GM12878 (cell line): ENCODE measurements around the gene PRKCQ. TPM values are rescaled to one million over a fixed set of nuclear protein-coding genes. Genes with fewer than 3 reads are reported as not detected.

ENCODE experiments used
- BHLHE40 ChIP-seq, 2 experiments: fragments of 450-650 bp in 1 of 2; IDR thresholded peaks; 2 replicates each; pipeline ENCODE4 v1.6.1; 2011 to 2017; ENCODE audit warnings: low read depth in 2 of 2, borderline replicate concordance in 1 of 2, improper control_type of control experiment in 1 of 2, low read length in 1 of 2, mild to moderate bottlenecking in 1 of 2
- CHD2 ChIP-seq: IDR thresholded peaks from 2 replicates; pipeline ENCODE4 v1.6.1; 2011; ENCODE audit warnings: low read depth, low read length, improper control_type of control experiment, borderline replicate concordance
- EED ChIP-seq: sonication (generic); IDR thresholded peaks from 2 replicates; pipeline ENCODE4 v1.6.1; 2016; ENCODE audit warnings: antibody characterized with exemption, low read depth
- FOXM1 ChIP-seq: IDR thresholded peaks from 2 replicates; pipeline ENCODE4 v1.6.1; 2012; ENCODE audit warnings: low read depth, mild to moderate bottlenecking, inconsistent platforms, low read length, moderate library complexity
- MYB ChIP-seq: fragments of 150-350 bp; IDR thresholded peaks from 2 replicates; pipeline ENCODE4 v1.6.1; 2014; ENCODE audit warnings: mild to moderate bottlenecking, low read depth, low read length, borderline replicate concordance
- NFYA ChIP-seq: IDR thresholded peaks from 2 replicates; pipeline ENCODE4 v1.6.1; 2011; ENCODE audit warnings: low read depth, mild to moderate bottlenecking, low read length, improper control_type of control experiment, borderline replicate concordance
- STAT1 ChIP-seq: fragments of 450-650 bp; conservative IDR thresholded peaks from 2 replicates; pipeline ENCODE4 v1.6.1; 2014; ENCODE audit warnings: antibody characterized with exemption, mild to moderate bottlenecking
- STAT3 ChIP-seq: IDR thresholded peaks from 2 replicates; pipeline ENCODE4 v1.6.1; 2011; ENCODE audit warnings: low read depth, low read length, improper control_type of control experiment
- SUPT20H ChIP-seq: IDR thresholded peaks from 2 replicates; pipeline ENCODE4 v1.6.1; 2011; ENCODE audit warnings: low read depth, mild to moderate bottlenecking, low read length, moderate library complexity, borderline replicate concordance; ENCODE audit not compliant: control insufficient read depth
- TAF1 ChIP-seq: IDR thresholded peaks from 2 replicates; pipeline ENCODE4 v1.6.1; 2011; ENCODE audit warnings: mild to moderate bottlenecking, low read depth, low read length, borderline replicate concordance
- TBL1XR1 ChIP-seq: IDR thresholded peaks from 2 replicates; pipeline ENCODE4 v1.6.1; 2012; ENCODE audit warnings: low read depth, low read length, improper control_type of control experiment
- ZBED1 ChIP-seq: IDR thresholded peaks from 2 replicates; pipeline ENCODE4 v1.6.1; 2016; ENCODE audit warnings: borderline replicate concordance
- ZSCAN29 ChIP-seq: fragments of 450-650 bp; IDR thresholded peaks from 2 replicates; pipeline ENCODE4 v1.6.1; 2017; ENCODE audit warnings: mild to moderate bottlenecking, moderate library complexity
- polyA plus RNA-seq, 11 experiments: library from polyadenylated mRNA; depleted of rRNA in 4 of 11; unstranded in 6 of 11; stranded (reverse) in 5 of 11; fragments of >200 nt; fragmentation: Nextera tagmentation in 4 of 11; fragmentation: Illumina TruSeq in 1 of 11; extraction: Ambion mirVana in 4 of 11; extraction: Trizol in 1 of 11; gene quantifications; 1 replicate in 1 of 11; 2 replicates in 10 of 11; pipeline versions ENCODE4 v1.2.1 to v1.2.3, GENCODE V29; 2011 to 2016; ENCODE audit warnings: inconsistent platforms in 2 of 11, missing spikeins in 2 of 11, low read depth in 1 of 11
- total RNA-seq, 4 experiments: library from RNA; depleted of rRNA in 3 of 4; stranded (reverse); fragments of >200 nt in 3 of 4; fragmentation: Illumina TruSeq in 1 of 4; extraction: Trizol in 1 of 4; gene quantifications; 2 replicates each; pipeline versions ENCODE4 v1.2.1 to v1.2.3, GENCODE V29; 2013 to 2021
- TF ChIP-seq, protein P1 (sequence below): IDR thresholded peaks from 2 replicates; pipeline ENCODE4 v1.6.1; 2011; ENCODE audit warnings: borderline replicate concordance, low read depth, mild to moderate bottlenecking, moderate library complexity, mixed read lengths, low read length; ENCODE audit not compliant: insufficient read depth; ENCODE audit errors: extremely low read length
- TF ChIP-seq, protein P2 (sequence below): fragments of 450-650 bp; IDR thresholded peaks from 2 replicates; pipeline ENCODE4 v1.6.1; 2017; ENCODE audit warnings: mild to moderate bottlenecking, low read depth, inconsistent platforms; ENCODE audit not compliant: poor library complexity, severe bottlenecking
- TF ChIP-seq, protein P3 (sequence below): IDR thresholded peaks from 2 replicates; pipeline ENCODE4 v1.6.1; 2011; ENCODE audit warnings: low read depth, mild to moderate bottlenecking, low read length, moderate library complexity, borderline replicate concordance; ENCODE audit errors: extremely low read depth
- TF ChIP-seq, protein P4 (sequence below): fragments of 450-650 bp; formaldehyde crosslinking; IDR thresholded peaks from 2 replicates; pipeline ENCODE4 v1.4.0; 2020; ENCODE audit warnings: mild to moderate bottlenecking, moderate library complexity
- TF ChIP-seq, protein P5 (sequence below): IDR thresholded peaks from 2 replicates; pipeline ENCODE4 v1.6.1; 2012; ENCODE audit warnings: mild to moderate bottlenecking, low read depth, low read length

PRKCQ gene
- total and polyA plus RNA-seq, 10 of the 15 experiments (the other 5 are each of a cell fraction or from before 2014, with no cell fraction given): 0.26 to 8.9 (median 0.98) TPM

DNA sequence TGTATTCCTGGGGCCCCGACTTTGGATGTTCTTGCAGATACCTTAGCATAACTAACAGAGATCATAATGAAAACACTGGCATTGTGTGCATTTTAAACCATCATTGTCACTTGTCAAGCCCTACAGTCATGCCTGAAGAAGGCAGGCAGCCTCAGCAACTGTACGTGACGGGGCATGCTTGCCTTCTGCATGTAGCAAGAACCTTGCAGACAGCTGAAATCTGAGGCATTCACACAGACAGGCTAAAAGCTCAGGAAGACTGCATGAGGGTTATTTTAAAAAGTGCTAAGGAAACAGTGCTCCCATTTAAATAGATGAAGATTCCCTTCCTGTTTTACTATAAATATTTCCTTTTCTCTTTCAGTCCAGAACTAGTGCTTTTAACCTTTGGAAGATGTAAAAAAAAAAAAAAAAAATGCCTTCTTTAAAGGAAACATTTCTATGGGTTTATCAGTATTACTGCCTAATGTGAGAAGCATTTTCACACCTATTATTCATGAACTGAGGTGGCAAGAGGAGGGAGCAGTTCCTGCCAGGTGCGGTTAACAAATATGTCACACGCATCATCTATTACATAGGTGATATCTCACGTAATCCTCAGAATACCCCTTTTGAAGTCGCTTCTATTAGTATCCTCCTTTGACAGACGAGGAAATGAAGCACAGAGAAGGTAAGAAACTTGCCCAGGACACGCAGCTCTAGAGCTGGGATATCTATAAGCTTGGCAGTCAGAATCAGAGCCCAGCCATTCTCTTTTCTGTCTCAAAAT, 88.1 kb downstream of the PRKCQ start (continued):
- TF ChIP-seq, protein P1, sequence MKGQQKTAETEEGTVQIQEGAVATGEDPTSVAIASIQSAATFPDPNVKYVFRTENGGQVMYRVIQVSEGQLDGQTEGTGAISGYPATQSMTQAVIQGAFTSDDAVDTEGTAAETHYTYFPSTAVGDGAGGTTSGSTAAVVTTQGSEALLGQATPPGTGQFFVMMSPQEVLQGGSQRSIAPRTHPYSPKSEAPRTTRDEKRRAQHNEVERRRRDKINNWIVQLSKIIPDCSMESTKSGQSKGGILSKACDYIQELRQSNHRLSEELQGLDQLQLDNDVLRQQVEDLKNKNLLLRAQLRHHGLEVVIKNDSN: no peak
- TF ChIP-seq STAT3 (no peak), TBL1XR1 (no peak), EED (no peak), FOXM1 (no peak), ZBED1 (no peak), CHD2 (peak; percentile 68; the same call in 1 of the 2 replicates), STAT1 (no peak), MYB (no peak), TAF1 (no peak), ZSCAN29 (no peak), BHLHE40 (IDR thresholded peaks at IDR 0.05; ENCODE audit: borderline replicate concordance in 1 of 2, low read depth in 2 of 2, low read length in 1 of 2) (peak; percentile 24 to 73; a peak in 3 of 4 replicates), SUPT20H (no peak), NFYA (no peak)
- TF ChIP-seq, protein P2, sequence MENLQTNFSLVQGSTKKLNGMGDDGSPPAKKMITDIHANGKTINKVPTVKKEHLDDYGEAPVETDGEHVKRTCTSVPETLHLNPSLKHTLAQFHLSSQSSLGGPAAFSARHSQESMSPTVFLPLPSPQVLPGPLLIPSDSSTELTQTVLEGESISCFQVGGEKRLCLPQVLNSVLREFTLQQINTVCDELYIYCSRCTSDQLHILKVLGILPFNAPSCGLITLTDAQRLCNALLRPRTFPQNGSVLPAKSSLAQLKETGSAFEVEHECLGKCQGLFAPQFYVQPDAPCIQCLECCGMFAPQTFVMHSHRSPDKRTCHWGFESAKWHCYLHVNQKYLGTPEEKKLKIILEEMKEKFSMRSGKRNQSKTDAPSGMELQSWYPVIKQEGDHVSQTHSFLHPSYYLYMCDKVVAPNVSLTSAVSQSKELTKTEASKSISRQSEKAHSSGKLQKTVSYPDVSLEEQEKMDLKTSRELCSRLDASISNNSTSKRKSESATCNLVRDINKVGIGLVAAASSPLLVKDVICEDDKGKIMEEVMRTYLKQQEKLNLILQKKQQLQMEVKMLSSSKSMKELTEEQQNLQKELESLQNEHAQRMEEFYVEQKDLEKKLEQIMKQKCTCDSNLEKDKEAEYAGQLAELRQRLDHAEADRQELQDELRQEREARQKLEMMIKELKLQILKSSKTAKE: peak; percentile 76
- TF ChIP-seq, protein P3, sequence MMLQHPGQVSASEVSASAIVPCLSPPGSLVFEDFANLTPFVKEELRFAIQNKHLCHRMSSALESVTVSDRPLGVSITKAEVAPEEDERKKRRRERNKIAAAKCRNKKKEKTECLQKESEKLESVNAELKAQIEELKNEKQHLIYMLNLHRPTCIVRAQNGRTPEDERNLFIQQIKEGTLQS: no peak
- TF ChIP-seq, protein P4, sequence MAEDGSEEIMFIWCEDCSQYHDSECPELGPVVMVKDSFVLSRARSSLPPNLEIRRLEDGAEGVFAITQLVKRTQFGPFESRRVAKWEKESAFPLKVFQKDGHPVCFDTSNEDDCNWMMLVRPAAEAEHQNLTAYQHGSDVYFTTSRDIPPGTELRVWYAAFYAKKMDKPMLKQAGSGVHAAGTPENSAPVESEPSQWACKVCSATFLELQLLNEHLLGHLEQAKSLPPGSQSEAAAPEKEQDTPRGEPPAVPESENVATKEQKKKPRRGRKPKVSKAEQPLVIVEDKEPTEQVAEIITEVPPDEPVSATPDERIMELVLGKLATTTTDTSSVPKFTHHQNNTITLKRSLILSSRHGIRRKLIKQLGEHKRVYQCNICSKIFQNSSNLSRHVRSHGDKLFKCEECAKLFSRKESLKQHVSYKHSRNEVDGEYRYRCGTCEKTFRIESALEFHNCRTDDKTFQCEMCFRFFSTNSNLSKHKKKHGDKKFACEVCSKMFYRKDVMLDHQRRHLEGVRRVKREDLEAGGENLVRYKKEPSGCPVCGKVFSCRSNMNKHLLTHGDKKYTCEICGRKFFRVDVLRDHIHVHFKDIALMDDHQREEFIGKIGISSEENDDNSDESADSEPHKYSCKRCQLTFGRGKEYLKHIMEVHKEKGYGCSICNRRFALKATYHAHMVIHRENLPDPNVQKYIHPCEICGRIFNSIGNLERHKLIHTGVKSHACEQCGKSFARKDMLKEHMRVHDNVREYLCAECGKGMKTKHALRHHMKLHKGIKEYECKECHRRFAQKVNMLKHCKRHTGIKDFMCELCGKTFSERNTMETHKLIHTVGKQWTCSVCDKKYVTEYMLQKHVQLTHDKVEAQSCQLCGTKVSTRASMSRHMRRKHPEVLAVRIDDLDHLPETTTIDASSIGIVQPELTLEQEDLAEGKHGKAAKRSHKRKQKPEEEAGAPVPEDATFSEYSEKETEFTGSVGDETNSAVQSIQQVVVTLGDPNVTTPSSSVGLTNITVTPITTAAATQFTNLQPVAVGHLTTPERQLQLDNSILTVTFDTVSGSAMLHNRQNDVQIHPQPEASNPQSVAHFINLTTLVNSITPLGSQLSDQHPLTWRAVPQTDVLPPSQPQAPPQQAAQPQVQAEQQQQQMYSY (CRISPR knock-in tag): no peak
- TF ChIP-seq, protein P5, sequence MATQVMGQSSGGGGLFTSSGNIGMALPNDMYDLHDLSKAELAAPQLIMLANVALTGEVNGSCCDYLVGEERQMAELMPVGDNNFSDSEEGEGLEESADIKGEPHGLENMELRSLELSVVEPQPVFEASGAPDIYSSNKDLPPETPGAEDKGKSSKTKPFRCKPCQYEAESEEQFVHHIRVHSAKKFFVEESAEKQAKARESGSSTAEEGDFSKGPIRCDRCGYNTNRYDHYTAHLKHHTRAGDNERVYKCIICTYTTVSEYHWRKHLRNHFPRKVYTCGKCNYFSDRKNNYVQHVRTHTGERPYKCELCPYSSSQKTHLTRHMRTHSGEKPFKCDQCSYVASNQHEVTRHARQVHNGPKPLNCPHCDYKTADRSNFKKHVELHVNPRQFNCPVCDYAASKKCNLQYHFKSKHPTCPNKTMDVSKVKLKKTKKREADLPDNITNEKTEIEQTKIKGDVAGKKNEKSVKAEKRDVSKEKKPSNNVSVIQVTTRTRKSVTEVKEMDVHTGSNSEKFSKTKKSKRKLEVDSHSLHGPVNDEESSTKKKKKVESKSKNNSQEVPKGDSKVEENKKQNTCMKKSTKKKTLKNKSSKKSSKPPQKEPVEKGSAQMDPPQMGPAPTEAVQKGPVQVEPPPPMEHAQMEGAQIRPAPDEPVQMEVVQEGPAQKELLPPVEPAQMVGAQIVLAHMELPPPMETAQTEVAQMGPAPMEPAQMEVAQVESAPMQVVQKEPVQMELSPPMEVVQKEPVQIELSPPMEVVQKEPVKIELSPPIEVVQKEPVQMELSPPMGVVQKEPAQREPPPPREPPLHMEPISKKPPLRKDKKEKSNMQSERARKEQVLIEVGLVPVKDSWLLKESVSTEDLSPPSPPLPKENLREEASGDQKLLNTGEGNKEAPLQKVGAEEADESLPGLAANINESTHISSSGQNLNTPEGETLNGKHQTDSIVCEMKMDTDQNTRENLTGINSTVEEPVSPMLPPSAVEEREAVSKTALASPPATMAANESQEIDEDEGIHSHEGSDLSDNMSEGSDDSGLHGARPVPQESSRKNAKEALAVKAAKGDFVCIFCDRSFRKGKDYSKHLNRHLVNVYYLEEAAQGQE: no peak
